HG03521 (cell line): ENCODE data around the gene NRCAM.
"Not testable (repeated sequence)": the region's sequence is repeated elsewhere in the genome, so short reads cannot be mapped to it uniquely, and the experiment has no call there.

Experiments
- ATAC-seq: cut with Tn5 transposase; IDR thresholded peaks from one replicate; pipeline ENCODE4 v1.9.1; 2021; ENCODE audit warnings: mild to moderate bottlenecking, moderate library complexity; ENCODE audit not compliant: unreplicated experiment

Gene NRCAM

DNA sequence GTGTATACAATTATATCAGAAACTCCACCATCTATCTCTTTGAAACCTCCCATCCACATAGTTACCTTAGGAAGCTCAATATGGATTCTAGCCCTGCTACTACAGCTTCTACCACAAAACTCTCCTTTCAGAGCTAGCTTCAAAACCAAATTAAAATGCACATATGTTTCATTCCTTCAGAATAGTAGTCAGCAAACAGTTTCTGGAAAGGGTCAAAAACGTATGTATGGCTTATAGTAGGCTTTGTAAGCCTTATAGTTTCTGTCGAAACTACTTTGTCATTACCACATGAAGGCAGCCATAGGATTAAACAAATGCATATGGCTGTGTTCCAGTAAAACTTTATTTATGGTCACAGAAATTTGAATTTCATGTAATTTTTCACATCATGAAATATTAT lies 170.5 kb downstream of the NRCAM start:
- no peak for ATAC-seq

DNA sequence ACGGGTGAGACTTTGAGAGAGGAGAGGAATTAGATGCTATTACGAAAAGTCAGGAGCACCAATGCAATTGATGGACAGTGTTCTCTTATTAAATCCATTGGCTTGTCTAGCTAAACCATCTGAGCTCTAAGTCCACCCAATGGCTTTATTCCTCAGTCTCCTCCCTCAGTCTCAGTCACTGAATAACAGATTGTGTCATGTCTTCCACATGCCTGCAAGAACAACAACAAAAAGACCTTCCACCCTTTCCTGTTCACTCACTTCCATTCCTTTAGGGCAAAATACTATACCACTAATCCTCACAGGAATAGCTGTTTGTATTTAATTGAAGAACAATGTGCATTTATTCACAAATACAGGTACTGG lies 171.2 kb downstream of the NRCAM start:
- ATAC-seq, result no peak

DNA sequence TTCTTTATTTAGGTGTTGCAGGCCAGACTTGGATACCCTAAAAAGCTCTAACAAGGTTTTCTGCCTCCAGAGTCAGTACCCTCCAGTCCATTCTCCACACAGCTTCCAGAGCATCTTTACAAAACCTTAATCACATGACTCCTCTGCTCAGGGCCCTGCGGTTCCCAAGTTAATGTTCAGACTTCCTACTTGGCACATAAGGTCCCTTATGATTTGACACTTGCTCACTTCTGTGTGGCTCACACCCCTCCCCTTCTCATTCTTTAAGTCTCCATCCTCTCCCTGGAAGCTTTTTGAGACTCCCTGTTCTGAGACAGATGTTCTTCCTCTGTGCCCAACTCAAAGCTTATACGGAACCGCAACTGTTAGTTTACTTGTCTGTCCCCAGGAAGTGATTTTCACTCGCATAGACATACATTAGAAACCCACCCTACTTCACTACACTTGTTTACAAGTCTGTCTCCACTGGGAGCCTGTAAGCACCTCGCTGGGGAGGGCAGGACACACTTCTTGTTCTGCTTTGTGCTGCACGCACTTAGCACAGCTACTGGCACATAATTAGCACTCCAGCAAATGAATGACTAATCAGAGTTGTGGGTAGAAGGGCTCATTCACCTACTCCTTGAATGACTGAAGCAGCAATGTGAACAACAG lies 171.8 kb downstream of the NRCAM start:
- ATAC-seq, result no peak

DNA sequence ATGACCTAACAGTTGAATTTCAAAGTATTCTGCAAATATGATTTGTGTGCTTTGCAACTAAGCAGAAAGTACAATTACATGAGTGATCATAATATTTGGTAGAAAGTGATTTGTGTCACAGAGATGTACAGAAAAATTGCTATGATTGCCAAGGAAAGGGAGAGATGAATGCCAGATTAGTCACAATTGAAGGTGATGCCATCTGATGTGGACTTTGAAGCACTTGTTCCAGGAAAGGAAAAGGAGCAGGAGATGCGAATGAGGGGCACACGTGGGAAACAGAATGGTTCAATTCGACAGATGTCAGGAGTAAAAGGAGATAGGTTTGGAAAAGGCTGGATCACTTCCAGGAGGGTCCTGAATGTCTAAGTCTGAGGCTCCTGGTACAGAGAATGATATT lies 173.0 kb downstream of the NRCAM start:
- no peak for ATAC-seq

DNA sequence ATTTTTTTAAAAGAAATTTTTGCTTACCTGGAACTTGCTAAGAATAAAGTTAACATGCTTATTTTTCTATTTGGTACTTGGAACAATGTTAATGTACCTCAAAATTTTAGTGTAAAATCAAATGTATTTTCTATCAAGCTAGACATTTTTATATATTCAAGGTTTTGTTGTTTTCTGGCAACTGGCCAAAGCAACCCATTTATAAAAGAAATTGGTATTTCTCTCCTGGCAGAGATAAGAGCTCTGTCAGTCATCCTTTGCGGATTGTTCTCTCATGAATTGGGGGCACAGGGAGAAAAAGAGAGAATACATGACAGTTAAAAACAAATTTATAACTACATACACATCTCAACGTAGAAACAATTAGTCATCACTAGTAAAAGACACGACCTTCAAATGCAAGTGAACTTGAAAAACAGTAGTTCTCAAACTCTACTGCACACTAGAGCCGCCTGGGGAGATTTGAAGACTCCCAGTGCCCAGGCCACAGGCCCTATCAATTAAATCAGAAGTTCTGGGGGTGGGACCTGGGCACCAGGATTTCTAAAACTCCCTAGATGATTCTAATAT lies 173.7 kb downstream of the NRCAM start:
- ATAC-seq, result no peak

DNA sequence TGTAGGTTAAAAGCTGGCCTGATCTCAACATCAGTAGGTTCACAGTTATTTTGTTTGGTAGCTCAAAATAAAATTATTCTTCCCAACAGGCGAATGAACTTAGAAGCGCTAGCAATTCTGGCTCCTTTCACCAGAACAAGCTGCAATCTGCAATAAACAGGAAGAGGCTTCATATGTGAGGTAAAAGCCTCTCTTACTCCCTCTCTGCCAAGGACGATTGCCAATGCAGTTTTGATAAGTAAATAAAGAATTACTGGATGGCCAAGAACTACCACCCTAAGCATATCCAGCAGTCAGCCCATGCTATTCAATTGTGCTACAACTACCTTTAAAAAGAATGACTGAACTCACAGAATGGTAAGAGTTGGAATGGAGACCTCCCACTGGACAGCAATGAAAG lies 176.1 kb downstream of the NRCAM start:
- no peak for ATAC-seq

DNA sequence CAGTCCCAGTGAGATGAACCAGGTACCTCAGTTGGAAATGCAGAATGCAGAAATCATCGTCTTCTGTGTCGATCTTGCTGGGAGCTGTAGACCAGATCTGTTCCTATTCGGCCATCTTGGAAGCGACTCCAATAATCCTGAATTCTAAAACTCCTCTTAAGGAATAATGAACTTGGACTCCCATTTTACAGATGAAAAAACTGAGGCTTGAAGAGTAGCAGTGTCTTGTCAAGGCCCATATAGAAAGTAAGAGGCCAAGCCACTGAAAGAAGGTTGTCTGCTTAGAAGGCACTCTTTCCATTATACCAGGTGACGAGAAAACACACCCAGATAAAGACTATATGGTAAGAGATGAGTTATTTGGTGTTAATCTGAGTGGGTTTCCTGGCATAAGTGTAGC lies 177.5 kb downstream of the NRCAM start:
- ATAC-seq, result no peak

DNA sequence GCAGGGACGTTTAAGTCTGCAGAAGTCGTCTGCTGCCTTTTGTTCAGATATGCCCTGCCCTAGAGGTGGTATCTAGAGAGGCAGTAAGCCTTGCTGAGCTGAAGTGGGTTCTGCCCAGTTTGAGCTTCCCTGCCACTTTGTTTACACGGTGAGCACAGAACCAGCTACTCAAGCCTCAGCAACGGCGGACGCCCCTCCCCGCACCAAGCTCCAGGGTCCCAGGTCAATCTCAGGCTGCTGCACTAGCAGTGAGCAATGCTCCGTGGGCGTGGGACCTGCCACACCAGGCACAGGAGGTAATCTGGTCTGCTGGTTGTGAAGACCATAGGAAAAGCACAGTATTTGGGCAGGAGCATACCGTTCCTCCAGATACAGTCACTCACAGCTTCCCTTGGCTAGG lies 178.0 kb downstream of the NRCAM start:
- ATAC-seq, result no peak

DNA sequence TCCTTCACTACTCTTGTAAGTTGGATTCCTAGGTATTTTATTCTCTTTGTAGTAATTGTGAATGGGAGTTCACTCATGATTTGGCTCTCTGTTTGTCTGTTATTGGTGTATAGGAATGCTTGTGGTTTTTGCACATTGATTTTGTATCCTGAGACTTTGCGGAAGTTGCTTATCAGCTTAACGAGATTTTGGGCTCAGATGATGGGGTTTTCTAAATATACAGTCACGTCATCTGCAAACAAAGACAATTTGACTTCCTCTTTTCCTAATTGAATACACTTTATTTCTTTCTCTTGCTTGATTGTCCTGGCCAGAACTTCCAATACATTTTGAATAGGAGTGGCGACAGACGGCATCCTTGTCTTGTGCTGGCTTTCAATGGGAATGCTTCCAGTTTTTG lies 181.8 kb downstream of the NRCAM start:
- not testable (repeated sequence) for ATAC-seq

DNA sequence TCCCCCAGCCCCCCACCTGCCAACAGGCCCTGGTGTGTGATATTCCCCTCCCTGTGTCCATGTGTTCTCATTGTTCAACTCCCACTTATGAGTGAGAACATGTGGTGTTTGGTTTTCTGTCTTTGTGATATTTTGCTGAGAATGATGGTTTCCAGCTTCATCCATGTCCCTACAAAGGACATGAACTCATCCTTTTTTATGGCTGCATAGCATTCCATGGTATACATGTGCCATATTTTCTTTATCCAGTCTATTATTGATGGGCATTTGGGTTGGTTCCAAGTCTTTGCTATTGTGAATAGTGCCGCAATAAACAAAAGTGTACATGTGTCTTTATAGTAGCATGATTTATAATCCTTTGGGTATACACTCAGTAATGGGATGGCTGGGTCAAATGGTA lies 183.3 kb downstream of the NRCAM start:
- not testable (repeated sequence) for ATAC-seq

DNA sequence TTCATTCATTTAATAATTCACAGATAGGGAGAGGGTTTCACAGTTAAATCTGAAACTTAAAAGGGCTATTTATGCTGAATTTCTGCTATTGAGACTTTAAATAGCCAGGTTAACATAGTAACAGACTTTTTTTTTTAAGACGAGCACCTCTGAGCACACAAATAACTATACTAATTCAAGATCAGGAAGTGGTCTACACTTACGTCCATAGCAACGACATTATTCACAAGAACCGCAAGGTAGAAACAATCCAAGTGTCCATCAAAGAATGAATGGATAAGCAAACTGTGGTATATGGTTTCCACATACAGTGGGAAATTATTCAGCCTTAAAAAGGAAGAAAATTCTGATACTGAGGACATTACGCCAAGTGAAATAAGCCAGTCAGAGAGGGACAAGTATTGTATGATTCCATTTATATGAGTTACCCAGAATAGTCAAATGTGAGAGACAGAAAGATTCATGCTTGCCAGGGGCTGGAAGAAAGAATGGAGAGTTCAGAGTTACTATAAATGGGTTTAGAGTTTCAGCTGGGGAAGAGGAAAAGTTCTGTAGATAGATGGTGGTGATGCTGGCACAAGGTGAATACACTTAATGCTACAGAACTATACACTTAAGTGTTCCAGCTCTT lies 185.7 kb downstream of the NRCAM start:
- no peak for ATAC-seq

DNA sequence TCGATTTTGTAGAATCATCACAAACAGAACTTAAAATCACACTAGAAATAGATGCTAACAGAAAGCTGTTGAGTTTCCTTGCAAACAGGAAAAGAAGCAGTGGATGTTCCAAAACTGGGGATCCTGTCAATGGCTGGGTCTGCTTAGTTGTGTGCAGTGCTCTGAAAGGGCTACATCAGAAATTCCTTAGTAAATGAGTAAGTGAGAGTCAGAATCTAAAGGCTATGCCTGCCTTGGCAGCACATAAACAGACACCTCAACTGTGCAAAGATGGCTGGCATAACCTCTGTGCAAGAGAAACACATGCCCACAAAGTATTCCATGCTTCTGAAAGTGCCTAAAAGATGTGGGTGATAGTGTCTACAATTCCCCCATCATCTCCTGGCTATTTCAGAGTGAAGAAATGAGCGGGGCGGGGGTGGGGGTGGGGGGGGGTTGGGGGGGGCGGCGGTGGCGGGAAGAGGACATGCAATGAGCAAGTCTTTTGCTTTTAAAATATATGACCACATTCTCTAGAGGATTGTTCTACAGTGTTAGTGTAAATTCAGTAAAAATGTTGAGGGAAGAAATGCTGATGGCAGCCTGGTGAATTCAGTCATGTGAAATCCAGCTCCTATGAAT lies 187.9 kb downstream of the NRCAM start:
- ATAC-seq, result no peak

DNA sequence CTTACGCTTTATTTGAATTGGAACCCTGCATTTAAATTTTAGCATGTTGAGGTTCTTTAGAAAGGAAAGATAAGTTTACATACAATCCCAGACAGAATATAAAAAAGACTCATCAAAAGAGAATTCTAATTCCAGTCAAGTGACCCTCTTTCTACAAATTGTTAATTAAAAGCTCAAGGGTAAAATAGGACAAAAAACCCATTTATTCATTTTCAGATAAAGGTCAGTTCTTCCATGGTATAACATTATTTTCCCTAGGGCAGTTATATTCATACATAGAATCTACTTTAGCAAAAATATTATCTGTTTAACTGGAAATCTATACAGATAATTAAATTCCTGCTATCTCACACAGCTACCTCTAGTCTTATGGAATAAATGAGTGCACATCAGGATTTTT lies 188.6 kb downstream of the NRCAM start:
- no peak for ATAC-seq

DNA sequence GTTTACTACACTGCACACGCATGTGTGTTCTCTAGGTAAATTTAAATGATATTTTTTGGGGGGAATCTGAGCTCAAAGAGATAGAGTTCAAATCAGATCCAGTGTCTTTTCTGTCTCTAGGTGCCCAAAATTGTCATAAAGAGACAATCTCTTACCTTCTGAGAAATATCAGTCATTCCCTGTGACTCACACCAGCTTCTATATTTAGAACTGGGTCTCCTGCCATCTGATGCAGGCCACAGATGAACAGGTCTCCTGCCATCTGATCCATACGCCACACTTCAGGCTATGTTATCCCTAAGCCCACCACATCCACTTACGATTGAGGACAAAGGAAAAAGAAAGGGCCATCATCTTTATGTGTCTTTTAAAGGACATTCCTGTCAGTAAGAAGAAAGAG lies 189.7 kb downstream of the NRCAM start:
- ATAC-seq, result no peak

DNA sequence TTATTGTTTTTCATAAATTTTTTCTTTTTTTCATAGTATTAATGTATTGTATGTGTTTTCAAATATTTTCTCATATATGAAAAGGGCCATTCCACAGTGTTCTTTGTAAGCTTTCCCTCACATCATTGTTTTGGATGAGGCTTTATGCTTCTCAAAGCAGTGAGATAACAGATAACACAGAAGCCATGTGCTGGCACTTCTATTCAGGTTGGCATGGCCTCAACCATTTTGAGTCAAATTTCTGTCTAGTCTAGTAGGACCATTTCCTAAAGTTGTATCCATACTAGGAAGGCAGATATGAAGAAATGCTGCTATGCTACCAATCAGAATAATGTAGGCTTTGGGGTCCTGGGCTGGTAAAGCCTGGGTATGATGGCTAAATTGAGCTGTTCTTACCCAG lies 190.2 kb downstream of the NRCAM start:
- ATAC-seq, result no peak

DNA sequence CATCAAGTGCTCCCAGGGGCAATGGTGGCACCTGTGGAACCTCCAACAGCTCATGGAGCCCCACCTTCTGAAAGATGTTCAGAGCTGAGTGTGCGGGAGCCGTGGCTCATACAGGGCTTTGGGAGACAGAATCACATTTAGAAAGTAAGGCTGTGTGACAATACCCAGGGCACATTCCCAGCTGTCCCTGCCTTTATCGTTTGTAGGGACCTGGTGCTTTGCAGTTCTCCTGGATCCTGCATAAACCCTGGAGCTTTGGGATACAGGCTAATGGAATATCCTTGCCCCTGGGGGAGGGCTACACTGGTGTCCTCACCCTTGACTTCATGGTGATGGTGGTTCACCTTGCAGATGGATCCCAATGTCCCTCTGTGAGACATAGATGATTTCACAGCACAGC lies 191.2 kb downstream of the NRCAM start:
- ATAC-seq, result no peak

DNA sequence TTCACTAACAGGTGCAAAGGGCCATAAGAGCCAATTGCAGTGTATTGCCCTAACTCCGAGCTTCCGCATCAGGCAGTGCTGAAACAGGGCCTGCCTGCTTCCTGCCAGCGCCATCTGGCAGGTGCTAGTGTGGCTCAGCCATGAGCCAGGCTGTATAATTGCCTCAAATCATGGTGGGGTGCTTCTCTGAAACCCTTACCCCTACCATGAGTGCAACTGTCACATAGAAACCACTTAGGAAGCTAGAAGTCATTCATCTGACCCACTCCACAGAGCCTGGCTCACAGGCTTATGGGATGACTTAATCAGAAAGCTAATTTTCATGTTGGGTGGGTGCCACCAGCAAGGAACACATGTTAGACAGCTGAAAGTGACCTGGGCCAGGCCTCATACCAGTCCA lies 192.8 kb downstream of the NRCAM start:
- no peak for ATAC-seq

DNA sequence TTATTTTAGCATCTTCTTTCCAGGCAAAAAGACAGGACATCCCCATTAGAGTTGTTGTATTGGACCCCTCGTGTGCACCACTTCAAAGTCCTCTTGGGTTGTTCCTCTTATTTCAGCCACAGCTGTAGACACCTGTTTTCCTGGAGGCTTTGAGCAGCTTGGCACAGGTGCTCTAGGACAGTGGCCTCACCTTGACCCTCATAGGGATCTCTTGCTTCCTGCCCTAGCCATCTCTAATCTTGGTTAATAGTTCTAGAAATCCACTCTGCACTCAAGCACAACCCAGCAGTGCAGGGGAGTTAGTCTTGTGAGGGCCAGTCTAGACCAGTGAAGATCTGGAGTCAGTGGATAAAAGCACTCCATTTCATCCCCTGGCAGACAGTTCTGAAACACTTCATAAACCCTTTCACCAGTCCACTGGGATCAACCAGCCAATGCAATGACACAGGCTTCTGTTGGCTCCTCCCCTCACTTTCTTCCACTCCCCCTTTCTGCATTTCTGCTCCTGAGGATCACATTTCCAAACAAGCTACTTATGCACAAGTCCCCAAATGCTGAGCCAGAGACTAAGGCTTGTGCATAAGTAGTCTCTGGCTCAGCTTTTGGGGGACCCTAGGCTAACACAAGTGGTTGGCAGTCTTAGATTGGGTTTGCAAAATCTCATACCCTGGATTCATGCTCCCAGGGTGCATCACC lies 194.5 kb downstream of the NRCAM start:
- ATAC-seq, result no peak

DNA sequence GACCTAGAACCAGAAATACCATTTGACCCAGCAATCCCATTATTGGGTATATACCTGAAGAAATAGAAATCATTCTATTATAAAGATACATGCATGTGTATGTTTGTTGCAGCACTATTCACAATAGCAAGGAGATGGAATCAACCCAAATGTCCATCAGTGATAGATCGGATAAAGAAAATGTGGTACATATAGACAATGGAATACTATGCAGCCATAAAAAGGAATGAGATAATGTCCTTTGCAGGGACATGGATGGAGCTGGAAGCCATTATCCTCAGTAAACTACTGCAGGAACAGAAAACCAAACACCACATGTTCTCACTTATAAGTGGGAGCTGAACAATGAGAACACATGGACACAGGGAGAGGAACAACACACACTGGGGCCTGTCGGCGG lies 196.8 kb downstream of the NRCAM start:
- not testable (repeated sequence) for ATAC-seq

DNA sequence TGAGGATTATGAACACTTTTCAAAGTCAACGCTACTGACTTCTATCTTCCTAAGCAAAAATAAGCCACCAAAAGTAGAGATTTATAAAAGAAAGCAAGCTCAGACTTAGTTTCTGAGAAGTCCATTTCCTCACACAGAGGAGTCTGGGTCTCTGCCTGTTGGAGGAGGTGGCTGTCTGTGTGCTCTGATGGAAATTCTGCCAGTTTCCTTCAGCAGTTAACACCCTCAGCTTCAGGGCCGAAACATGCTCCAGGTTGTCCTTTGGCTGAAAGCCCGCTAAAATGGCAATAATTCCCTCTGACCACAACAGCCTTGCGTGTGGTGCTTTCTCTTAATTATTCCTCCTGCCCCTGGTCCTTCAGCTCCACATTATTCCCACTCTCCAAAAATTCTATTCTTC lies 198.3 kb downstream of the NRCAM start:
- no peak for ATAC-seq

DNA sequence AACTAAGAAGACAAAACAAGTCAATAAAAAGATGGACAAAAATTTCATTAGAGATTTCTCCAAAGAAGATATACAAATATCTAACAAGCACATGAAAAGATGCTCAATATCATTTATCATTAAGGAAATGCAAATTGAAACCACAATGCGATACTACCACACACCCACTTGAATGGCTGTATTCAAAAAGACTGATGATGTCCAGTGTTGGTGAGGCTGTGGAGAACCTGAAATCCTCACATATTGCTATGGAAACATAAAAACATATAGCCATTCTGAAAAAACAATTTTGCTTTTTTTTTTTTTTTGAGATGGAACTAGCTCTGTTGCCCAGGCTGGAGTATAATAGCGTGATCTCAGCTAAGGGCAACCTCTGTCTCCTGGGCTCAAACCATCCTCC lies 202.0 kb downstream of the NRCAM start:
- ATAC-seq, result no peak
